ENCODE data around the gene TPH2. TPM values are rescaled to one million over a fixed set of nuclear protein-coding genes. Genes with fewer than 3 reads are reported as not detected.

Gene TPH2
- total and polyA plus RNA-seq, 2 of the 13 experiments (the other 11 are each of a cell fraction or from before 2014, with no cell fraction given), result not detected

GRCh38 chr12:71947645-71948105 lies 9.0 kb downstream of the TPH2 start (continued):
- TF ChIP-seq, protein P1, sequence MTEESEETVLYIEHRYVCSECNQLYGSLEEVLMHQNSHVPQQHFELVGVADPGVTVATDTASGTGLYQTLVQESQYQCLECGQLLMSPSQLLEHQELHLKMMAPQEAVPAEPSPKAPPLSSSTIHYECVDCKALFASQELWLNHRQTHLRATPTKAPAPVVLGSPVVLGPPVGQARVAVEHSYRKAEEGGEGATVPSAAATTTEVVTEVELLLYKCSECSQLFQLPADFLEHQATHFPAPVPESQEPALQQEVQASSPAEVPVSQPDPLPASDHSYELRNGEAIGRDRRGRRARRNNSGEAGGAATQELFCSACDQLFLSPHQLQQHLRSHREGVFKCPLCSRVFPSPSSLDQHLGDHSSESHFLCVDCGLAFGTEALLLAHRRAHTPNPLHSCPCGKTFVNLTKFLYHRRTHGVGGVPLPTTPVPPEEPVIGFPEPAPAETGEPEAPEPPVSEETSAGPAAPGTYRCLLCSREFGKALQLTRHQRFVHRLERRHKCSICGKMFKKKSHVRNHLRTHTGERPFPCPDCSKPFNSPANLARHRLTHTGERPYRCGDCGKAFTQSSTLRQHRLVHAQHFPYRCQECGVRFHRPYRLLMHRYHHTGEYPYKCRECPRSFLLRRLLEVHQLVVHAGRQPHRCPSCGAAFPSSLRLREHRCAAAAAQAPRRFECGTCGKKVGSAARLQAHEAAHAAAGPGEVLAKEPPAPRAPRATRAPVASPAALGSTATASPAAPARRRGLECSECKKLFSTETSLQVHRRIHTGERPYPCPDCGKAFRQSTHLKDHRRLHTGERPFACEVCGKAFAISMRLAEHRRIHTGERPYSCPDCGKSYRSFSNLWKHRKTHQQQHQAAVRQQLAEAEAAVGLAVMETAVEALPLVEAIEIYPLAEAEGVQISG (CRISPR knock-in tag; IDR thresholded peaks at IDR 0.05), result peak; percentile 64; the same call in 1 of the 2 replicates
- TF ChIP-seq BHLHE40 (IDR thresholded peaks at IDR 0.05; ENCODE audit: low read length) (0 out of 2 replicates have a peak, but pooled peaks have one; percentile 27), NFRKB (IDR thresholded peaks at IDR 0.05) (no peak), ZNF317 (CRISPR knock-in tag; IDR thresholded peaks at IDR 0.05) (no peak), MLX (CRISPR knock-in tag; IDR thresholded peaks at IDR 0.05) (no peak), ZNF484 (CRISPR knock-in tag; IDR thresholded peaks at IDR 0.05; ENCODE audit: borderline replicate concordance, low read depth) (no peak), ADNP (CRISPR knock-in tag; IDR thresholded peaks at IDR 0.05) (no peak), DNMT1 (CRISPR knock-in tag; IDR thresholded peaks at IDR 0.05) (no peak), ZNF234 (CRISPR knock-in tag; conservative IDR thresholded peaks at IDR 0.05) (no peak), PRDM10 (CRISPR knock-in tag; IDR thresholded peaks at IDR 0.05; ENCODE audit: low read depth) (peak; percentile 88), HOXA3 (CRISPR knock-in tag; IDR thresholded peaks at IDR 0.05) (peak; percentile 66; the same call in 1 of the 2 replicates), ZNF567 (CRISPR knock-in tag; IDR thresholded peaks at IDR 0.05; ENCODE audit: borderline replicate concordance) (no peak), ZNF790 (CRISPR knock-in tag; IDR thresholded peaks at IDR 0.05; ENCODE audit: borderline replicate concordance) (no peak), ZMAT3 (CRISPR knock-in tag; conservative IDR thresholded peaks at IDR 0.05) (no peak), ZNF577 (CRISPR knock-in tag; IDR thresholded peaks at IDR 0.05; ENCODE audit: borderline replicate concordance, low read depth) (no peak), ZSCAN29 (CRISPR knock-in tag; conservative IDR thresholded peaks at IDR 0.05) (no peak), ZNF678 (CRISPR knock-in tag; IDR thresholded peaks at IDR 0.05) (no peak)
- TF ChIP-seq, protein P2, sequence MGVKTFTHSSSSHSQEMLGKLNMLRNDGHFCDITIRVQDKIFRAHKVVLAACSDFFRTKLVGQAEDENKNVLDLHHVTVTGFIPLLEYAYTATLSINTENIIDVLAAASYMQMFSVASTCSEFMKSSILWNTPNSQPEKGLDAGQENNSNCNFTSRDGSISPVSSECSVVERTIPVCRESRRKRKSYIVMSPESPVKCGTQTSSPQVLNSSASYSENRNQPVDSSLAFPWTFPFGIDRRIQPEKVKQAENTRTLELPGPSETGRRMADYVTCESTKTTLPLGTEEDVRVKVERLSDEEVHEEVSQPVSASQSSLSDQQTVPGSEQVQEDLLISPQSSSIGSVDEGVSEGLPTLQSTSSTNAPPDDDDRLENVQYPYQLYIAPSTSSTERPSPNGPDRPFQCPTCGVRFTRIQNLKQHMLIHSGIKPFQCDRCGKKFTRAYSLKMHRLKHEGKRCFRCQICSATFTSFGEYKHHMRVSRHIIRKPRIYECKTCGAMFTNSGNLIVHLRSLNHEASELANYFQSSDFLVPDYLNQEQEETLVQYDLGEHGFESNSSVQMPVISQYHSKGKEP (CRISPR knock-in tag; IDR thresholded peaks at IDR 0.05), result no peak

All from HepG2 (cell line).